Thyroid gland (tissue), 4 donors: ENCODE results near the gene CTPS1. TPM values are rescaled to one million over a fixed set of nuclear protein-coding genes. Genes with fewer than 3 reads are reported as not detected.

Experiments used
- DNase-seq, 2 donors: peaks; one replicate each; pipeline ENCODE4 v3.0.0-alpha.2; 2019
- H3K27ac ChIP-seq, 3 donors: fragments of 200-600 bp; sonication (generic); 1 replicate in 2 of 3; 2 replicates in 1 of 3; pipeline ENCODE4 v1.5.1; 2016 to 2019; ENCODE audit warnings: mild to moderate bottlenecking in 1 of 3, moderate library complexity in 1 of 3
- H3K27me3 ChIP-seq: fragments of 200-600 bp; sonication (generic); one replicate; pipeline ENCODE4 v1.5.1; 2019
- H3K36me3 ChIP-seq, 2 donors: fragments of 200-600 bp; sonication (generic); one replicate each; pipeline ENCODE4 v1.5.1; 2016 to 2019
- H3K4me1 ChIP-seq, 2 donors: fragments of 200-600 bp; sonication (generic); one replicate each; pipeline ENCODE4 v1.5.1; 2017 to 2019
- H3K4me3 ChIP-seq, 3 donors: fragments of 200-600 bp; sonication (generic); replicated peaks in 1 of 3; 1 replicate in 2 of 3; 2 replicates in 1 of 3; pipeline ENCODE4 v1.5.1; 2016; ENCODE audit warnings: mild to moderate bottlenecking in 1 of 3
- H3K9me3 ChIP-seq: fragments of 200-600 bp; sonication (generic); one replicate; pipeline ENCODE4 v1.5.1; 2017
- POLR2A ChIP-seq, 2 donors: fragments of 450-650 bp; IDR thresholded peaks; one replicate each; pipeline ENCODE4 v1.6.1; 2017; ENCODE audit warnings: antibody characterized with exemption in 2 of 2, mild to moderate bottlenecking in 2 of 2, moderate library complexity in 1 of 2
- WGBS, 2 donors: methylation state at CpG; one replicate each; pipeline ENCODE4 v1.1.5; 2017; 5-methylcytosine and 5-hydroxymethylcytosine counted together
- intact Hi-C: fragments of 100-400 bp; cut with DNase I; formaldehyde crosslinking; loops from one replicate; pipeline ENCODE4 v1.15.1; 2023
- total RNA-seq, 4 donors: library from RNA; depleted of rRNA; stranded (reverse); fragments of >200 nt; gene quantifications; one replicate each; pipeline ENCODE4 v1.2.3, GENCODE V29; 2016
- TF ChIP-seq, protein P1 (sequence below), 6 experiments: fragments of 200-600 bp in 3 of 6; fragments of 450-650 bp in 3 of 6; sonication (generic) in 3 of 6; IDR thresholded peaks; one replicate each; pipeline ENCODE4 v1.5.1; 2016 to 2019; ENCODE audit warnings: antibody characterized with exemption in 6 of 6, mild to moderate bottlenecking in 2 of 6, inconsistent platforms in 1 of 6, moderate library complexity in 1 of 6

The CTPS1 gene
- total RNA-seq, 4 donors from 2014 or later, result 10.1 to 20.3 (median 11.8) TPM

DNA sequence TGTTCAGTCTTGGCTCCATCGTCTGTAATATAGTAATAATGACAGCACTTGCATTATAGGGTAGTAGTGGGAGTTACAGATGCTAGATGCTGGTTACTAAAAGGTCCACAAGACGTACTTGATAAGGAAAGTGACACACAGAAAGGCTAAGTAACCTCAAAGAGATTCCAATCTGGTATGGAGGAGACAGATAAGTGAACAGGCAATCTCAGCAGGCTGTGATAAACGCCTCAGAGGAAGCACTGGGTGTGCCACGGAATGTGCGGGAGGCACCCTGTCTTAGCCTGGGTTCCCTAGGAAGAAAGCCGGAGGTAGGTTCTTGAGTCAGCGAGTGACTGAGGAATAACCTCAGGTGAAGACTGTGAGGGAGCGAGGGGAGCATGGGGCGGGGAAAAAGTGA, 4.6 kb upstream of the CTPS1 start:
- intact Hi-C loops, result no loop called here
- no peaks in the 10 kb centered on the region for H3K36me3 ChIP-seq
- no peak overlapping the region for H3K4me3 ChIP-seq
- no peaks in the 10 kb centered on the region for H3K27me3 ChIP-seq
- no peaks in the 10 kb centered on the region for H3K9me3 ChIP-seq
- H3K4me1 ChIP-seq, result peaks cover 4 to 5% of the 10 kb centered on the region in 2 donors
- no peak overlapping the region for H3K27ac ChIP-seq
- DNase-seq, result no peak
- 81 to 87% methylated on average over 9 of the region's 9 CpGs for WGBS, 2 donors
- no peak for TF ChIP-seq POLR2A (IDR thresholded peaks at IDR 0.05)
- TF ChIP-seq, protein P1, sequence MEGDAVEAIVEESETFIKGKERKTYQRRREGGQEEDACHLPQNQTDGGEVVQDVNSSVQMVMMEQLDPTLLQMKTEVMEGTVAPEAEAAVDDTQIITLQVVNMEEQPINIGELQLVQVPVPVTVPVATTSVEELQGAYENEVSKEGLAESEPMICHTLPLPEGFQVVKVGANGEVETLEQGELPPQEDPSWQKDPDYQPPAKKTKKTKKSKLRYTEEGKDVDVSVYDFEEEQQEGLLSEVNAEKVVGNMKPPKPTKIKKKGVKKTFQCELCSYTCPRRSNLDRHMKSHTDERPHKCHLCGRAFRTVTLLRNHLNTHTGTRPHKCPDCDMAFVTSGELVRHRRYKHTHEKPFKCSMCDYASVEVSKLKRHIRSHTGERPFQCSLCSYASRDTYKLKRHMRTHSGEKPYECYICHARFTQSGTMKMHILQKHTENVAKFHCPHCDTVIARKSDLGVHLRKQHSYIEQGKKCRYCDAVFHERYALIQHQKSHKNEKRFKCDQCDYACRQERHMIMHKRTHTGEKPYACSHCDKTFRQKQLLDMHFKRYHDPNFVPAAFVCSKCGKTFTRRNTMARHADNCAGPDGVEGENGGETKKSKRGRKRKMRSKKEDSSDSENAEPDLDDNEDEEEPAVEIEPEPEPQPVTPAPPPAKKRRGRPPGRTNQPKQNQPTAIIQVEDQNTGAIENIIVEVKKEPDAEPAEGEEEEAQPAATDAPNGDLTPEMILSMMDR (IDR thresholded peaks at IDR 0.05), result no peak

DNA sequence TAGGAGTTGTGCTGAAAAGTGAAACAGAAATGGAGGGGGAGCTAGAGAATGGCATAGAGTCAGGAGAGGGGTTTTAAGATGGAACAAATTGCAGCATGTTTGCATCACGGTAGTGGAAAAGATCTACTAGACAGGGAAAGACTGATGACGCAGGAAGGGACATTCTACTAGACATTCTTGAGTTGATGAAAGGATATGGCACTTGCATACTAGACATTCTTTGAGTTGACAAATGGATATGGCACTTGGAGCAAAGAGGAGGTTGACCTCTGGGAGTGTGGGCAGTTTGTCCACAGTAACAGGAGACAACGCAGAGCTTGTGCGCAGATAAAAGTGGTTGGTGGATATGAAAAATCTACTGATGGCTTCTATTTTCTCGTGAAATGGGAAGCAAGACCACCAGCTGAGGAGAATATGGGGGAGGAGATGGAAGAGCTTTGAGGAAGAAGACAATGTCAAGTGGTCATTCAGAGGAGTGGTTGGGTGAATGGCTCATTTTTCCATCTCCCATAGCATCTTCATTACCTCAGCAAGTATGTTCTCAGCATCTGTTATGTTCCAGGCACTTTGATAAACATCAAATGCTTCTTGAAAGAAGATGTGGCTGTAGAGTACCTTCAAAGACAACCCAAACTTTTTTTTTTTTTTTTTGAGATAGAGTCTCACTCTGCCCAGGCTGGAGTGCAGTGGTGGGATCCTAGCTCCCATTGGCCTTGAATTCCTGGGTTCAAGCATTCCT, 2.4 kb upstream of the CTPS1 start:
- no peak for TF ChIP-seq POLR2A (IDR thresholded peaks at IDR 0.05)
- TF ChIP-seq, protein P1 (IDR thresholded peaks at IDR 0.05), result no peak
- WGBS, 2 donors, result 78 to 85% methylated on average over 5 of the region's 5 CpGs
- intact Hi-C loops, result no loop called here
- Histone ChIP-seq H3K27me3 (no peaks in the 10 kb centered on the region), H3K4me3 (no peak overlapping the region), H3K9me3 (no peaks in the 10 kb centered on the region), H3K4me1 (peaks cover 19 to 21% of the 10 kb centered on the region in 2 donors), H3K36me3 (no peaks in the 10 kb centered on the region), H3K27ac (no peak overlapping the region)
- DNase-seq, result no peak

DNA sequence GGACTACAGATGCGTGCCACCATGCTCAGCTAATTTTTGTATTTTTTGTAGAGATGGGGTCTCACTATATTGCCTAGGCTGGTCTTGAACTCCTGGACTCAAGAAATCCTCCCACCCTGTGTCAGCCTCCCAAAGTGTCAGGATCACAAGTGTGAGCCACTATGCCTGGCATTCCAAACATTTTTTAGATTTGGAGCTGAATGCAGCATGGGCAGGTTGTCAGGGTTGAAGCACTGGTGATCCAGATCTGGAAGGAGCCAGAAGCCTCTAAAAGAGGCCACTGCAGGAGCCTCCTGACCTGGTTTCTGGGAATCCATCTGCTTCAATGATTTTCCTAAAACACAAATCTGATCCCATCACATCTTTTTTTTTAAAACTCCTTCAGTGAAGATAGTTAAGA, 1.8 kb upstream of the CTPS1 start:
- peaks cover 23 to 27% of the 10 kb centered on the region in 2 donors for H3K4me1 ChIP-seq
- intact Hi-C loops, result no loop called here
- no peak for DNase-seq
- no peak overlapping the region for H3K27ac ChIP-seq
- TF ChIP-seq POLR2A (IDR thresholded peaks at IDR 0.05), result no peak
- TF ChIP-seq, protein P1 (IDR thresholded peaks at IDR 0.05), result no peak
- no peaks in the 10 kb centered on the region for H3K27me3 ChIP-seq
- 88 to 100% methylated on average over 1 of the region's 1 CpG for WGBS, 2 donors
- H3K4me3 ChIP-seq, result no peak overlapping the region
- H3K9me3 ChIP-seq, result no peaks in the 10 kb centered on the region
- no peaks in the 10 kb centered on the region for H3K36me3 ChIP-seq

DNA sequence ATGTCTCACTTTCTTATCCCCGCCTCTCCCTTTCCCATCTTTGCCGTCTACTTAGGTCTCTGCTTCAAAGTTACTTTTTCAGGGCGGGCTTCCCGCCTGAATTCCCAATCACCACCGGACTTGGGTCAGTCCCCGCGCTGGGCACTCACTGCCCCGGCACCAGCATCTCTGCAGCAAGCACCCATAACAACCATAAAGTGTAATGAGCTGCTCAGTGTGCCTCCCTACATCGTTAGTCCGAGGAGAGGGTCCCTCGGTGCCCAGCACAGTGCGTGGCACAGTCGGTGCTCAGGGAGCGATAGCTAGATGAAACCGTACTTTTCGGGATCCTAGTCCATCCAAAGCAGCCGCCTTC, 633 bp upstream of the CTPS1 start:
- Histone ChIP-seq H3K4me3 (peak overlapping the region; percentile 22 to 69 (median 58)), H3K27ac (peak overlapping the region; percentile 94 to 96 (median 94)), H3K36me3 (no peaks in the 10 kb centered on the region), H3K9me3 (no peaks in the 10 kb centered on the region), H3K4me1 (peaks cover 23 to 38% of the 10 kb centered on the region in 2 donors), H3K27me3 (no peaks in the 10 kb centered on the region)
- WGBS, 2 donors, result 39 to 51% methylated on average over 11 to 14 of the region's 17 CpGs
- no peak for DNase-seq
- intact Hi-C loops, result no loop called here
- TF ChIP-seq POLR2A (IDR thresholded peaks at IDR 0.05), result no peak
- TF ChIP-seq, protein P1 (IDR thresholded peaks at IDR 0.05), result no peak

DNA sequence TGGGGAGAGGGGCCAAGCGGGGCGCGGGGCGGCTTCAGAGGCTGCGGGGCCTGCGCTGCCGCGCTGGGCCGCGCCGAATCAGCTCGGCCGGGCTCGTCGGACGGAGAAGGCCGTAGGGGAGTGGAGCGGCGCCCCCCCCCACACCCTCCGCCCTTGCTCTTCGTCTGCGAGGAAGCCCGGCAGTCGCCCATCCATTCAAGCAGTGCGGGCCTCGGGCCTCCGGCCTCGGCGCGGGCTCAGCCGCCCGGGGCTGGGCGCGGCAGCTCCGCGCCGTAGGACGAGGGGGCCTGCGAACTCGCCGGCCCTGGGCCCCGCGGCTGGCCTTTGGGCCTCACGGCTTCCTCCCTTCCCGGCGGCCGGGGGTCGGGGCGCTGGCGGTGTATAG, 564 bp downstream of the CTPS1 start:
- no peak for TF ChIP-seq POLR2A (IDR thresholded peaks at IDR 0.05)
- TF ChIP-seq, protein P1 (IDR thresholded peaks at IDR 0.05), result no peak
- 0 to 2% methylated on average over 4 to 13 of the region's 50 CpGs for WGBS, 2 donors
- Histone ChIP-seq H3K9me3 (no peaks in the 10 kb centered on the region), H3K36me3 (no peaks in the 10 kb centered on the region), H3K27me3 (no peaks in the 10 kb centered on the region), H3K4me3 (peak overlapping the region in 2 of 3 donors; percentile 31 to 69), H3K4me1 (peaks cover 26 to 44% of the 10 kb centered on the region in 2 donors), H3K27ac (peak overlapping the region in 2 of 3 donors; percentile 94 to 96)
- DNase-seq, result no peak
- intact Hi-C loops, result no loop called here
